Spleen (tissue), 11 donors: ENCODE measurements around the gene TNFSF9. TPM values are rescaled to one million over a fixed set of nuclear protein-coding genes. Genes with fewer than 3 reads are reported as not detected.
"Not testable (repeated sequence)": the region's sequence is repeated elsewhere in the genome, so short reads cannot be mapped to it uniquely, and the experiment has no call there.

Experiments
- DNase-seq: peaks from one replicate; pipeline ENCODE4 v3.0.0-alpha.2; 2020
- H3K27ac ChIP-seq, 8 donors: fragments of 200-600 bp; sonication (generic) in 7 of 8; 1 replicate in 4 of 8; 2 replicates in 4 of 8; pipeline versions ENCODE4 v1.5.0 to v1.8.0; 2016 to 2021; ENCODE audit warnings: inconsistent platforms in 4 of 8, mild to moderate bottlenecking in 4 of 8, moderate library complexity in 1 of 8
- H3K27me3 ChIP-seq, 7 donors: fragments of 200-600 bp; sonication (generic) in 6 of 7; replicated peaks in 1 of 7; 1 replicate in 4 of 7; 2 replicates in 3 of 7; pipeline versions ENCODE4 v1.5.0 to v1.8.0; 2016 to 2021; ENCODE audit warnings: inconsistent platforms in 3 of 7, mild to moderate bottlenecking in 1 of 7
- H3K36me3 ChIP-seq, 6 donors: fragments of 200-600 bp; sonication (generic) in 5 of 6; 1 replicate in 4 of 6; 2 replicates in 2 of 6; pipeline versions ENCODE4 v1.5.0 to v1.8.0; 2016 to 2021; ENCODE audit warnings: inconsistent platforms in 2 of 6
- H3K4me1 ChIP-seq, 6 donors: fragments of 200-600 bp; sonication (generic) in 5 of 6; 1 replicate in 3 of 6; 2 replicates in 3 of 6; pipeline versions ENCODE4 v1.5.0 to v1.8.0; 2016 to 2021; ENCODE audit warnings: inconsistent platforms in 3 of 6
- H3K4me3 ChIP-seq, 8 donors: fragments of 200-600 bp; sonication (generic) in 7 of 8; 1 replicate in 4 of 8; 2 replicates in 4 of 8; pipeline versions ENCODE4 v1.5.0 to v1.8.0; 2016 to 2021; ENCODE audit warnings: inconsistent platforms in 4 of 8, mild to moderate bottlenecking in 4 of 8, moderate library complexity in 2 of 8
- H3K9me3 ChIP-seq, 8 donors: fragments of 200-600 bp; sonication (generic) in 7 of 8; 1 replicate in 4 of 8; 2 replicates in 4 of 8; pipeline versions ENCODE4 v1.5.0 to v1.8.0; 2016 to 2021; ENCODE audit warnings: inconsistent platforms in 4 of 8
- POLR2A ChIP-seq, 3 donors: fragments of 450-650 bp; IDR thresholded peaks; one replicate each; pipeline ENCODE4 v1.5.1; 2017; ENCODE audit warnings: antibody characterized with exemption in 3 of 3, mild to moderate bottlenecking in 1 of 3
- POLR2AphosphoS5 ChIP-seq, 3 donors: sonication (generic); formaldehyde crosslinking; IDR thresholded peaks; one replicate each; pipeline ENCODE4 v1.5.1; 2017; ENCODE audit warnings: antibody characterized with exemption in 3 of 3
- WGBS, 5 donors: extraction: QIAGEN DNeasy Blood & Tissue Kit in 3 of 5; methylation state at CpG; one replicate each; pipeline versions ENCODE4 v1.1.5 to v1.1.7; 2013 to 2018; 5-methylcytosine and 5-hydroxymethylcytosine counted together
- intact Hi-C: fragments of 100-400 bp; cut with DNase I; formaldehyde crosslinking; loops from one replicate; pipeline ENCODE4 v1.15.0; 2023; ENCODE audit warnings: low total_unique reads
- polyA plus RNA-seq, 3 donors: library from polyadenylated mRNA; stranded (reverse); fragments of 200-250 nt; gene quantifications; one replicate each; pipeline ENCODE4 v1.2.1, GENCODE V29; 2013
- total RNA-seq, 7 donors: library from RNA; depleted of rRNA in 3 of 7; stranded (reverse); fragments of >200 nt in 3 of 7; fragmentation: NEBNext Ultra II Directional in 4 of 7; extraction: Animal tissue kit (Norgen Biotek cat#: 25700) in 4 of 7; gene quantifications; one replicate each; pipeline versions ENCODE4 v1.1.0 to v1.2.1, GENCODE V29; 2016 to 2021
- TF ChIP-seq, protein P1 (sequence below), 11 experiments: fragments of 200-600 bp in 7 of 11; fragments of 450-650 bp in 4 of 11; sonication (generic) in 4 of 11; IDR thresholded peaks in 8 of 11; conservative IDR thresholded peaks in 3 of 11; 1 replicate in 7 of 11; 2 replicates in 4 of 11; pipeline versions ENCODE4 v1.4.0 to v1.8.0; 2016 to 2021; ENCODE audit warnings: antibody characterized with exemption in 11 of 11, inconsistent platforms in 4 of 11, mild to moderate bottlenecking in 1 of 11
- donor health status: healthy with polysubstance abuse.
- donor health status: DM: no; HTN: no; CAD: no; lungs with moderate emphysema.
- donor health status: DM: no; HTN: no; CAD: no.
- donor health status: Bipolar disorder and iron deficiency.
- donor health status: healthy.
- donor health status: DM: no; HTN: no; CAD: no.
- donor health status: DM: yes; HTN: yes; CAD: no.

The TNFSF9 gene
- total and polyA plus RNA-seq, 10 donors: 0.72 to 4.1 (median 2.9) TPM

DNA sequence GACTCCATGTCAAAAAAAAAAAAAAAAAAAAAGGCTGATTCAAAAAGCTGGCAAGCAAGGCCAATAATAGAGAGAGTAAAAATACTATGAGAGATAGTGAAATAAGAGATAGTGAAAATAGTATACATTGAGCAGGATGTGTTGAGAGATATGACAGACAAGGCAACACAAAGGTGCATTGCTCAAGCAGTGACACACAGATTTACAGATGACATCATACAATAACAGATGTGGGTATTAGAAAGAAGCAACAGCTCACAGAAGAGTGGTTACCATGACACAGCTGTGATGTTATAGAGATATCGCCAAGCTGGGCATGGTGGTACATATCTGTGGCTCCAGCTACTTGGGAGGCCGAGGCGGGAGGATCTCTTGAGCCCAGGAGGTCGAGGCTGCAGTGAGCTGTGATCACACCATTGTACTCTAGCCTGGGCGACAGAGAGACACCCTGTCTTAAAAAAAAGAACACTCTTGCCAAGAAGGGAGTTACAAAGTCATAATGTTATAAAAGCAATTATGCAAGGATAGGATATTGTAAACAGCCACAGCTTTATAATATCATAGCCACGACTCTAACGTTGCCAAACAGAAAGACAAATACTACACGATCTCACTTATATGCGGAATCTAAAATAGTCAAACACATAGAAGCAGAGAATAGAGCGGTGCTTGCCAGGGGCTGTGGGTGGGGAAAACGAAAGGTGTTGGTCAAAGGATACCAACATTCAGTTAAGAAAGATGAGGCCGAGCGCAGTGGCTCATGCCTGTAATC, 10.3 kb downstream of the TNFSF9 start:
- TF ChIP-seq, protein P1, sequence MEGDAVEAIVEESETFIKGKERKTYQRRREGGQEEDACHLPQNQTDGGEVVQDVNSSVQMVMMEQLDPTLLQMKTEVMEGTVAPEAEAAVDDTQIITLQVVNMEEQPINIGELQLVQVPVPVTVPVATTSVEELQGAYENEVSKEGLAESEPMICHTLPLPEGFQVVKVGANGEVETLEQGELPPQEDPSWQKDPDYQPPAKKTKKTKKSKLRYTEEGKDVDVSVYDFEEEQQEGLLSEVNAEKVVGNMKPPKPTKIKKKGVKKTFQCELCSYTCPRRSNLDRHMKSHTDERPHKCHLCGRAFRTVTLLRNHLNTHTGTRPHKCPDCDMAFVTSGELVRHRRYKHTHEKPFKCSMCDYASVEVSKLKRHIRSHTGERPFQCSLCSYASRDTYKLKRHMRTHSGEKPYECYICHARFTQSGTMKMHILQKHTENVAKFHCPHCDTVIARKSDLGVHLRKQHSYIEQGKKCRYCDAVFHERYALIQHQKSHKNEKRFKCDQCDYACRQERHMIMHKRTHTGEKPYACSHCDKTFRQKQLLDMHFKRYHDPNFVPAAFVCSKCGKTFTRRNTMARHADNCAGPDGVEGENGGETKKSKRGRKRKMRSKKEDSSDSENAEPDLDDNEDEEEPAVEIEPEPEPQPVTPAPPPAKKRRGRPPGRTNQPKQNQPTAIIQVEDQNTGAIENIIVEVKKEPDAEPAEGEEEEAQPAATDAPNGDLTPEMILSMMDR (IDR thresholded peaks at IDR 0.05 in 8 of 11, conservative IDR thresholded peaks at IDR 0.05 in 3 of 11): no peak
- no peak for TF ChIP-seq POLR2AphosphoS5 (IDR thresholded peaks at IDR 0.05)
- TF ChIP-seq POLR2A (IDR thresholded peaks at IDR 0.05): no peak
- 80 to 88% (median 84%) methylated on average over 13 of the region's 13 CpGs for WGBS, 5 donors
- intact Hi-C loops: no loop called here

DNA sequence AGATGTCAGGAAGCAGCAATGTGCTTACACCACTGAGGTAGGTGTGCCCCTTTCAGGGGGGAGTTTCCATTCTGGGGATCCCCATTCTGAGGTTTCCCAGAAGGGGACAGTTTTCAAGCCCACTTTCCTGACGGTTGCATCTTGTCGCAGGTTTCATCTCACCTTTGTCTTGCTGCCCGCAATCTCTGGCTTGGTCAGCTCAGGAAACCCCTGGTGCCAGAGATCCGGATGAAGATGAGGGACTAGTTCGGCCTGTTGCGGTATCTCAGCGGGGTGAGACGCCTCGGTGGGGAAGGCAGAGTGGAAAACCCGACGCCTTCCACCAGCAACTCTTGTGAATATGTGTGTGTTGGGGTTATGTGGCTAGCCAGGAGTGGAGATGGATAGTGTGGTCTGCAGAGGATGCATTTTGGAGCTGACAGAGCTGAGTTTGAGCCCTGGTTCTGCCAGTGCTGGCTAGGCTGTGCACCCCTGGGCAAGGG, 13.1 kb downstream of the TNFSF9 start:
- intact Hi-C loops: no loop called here
- 63 to 81% (median 73%) methylated on average over 11 of the region's 11 CpGs for WGBS, 5 donors
- no peak overlapping the region for H3K27ac ChIP-seq
- H3K4me3 ChIP-seq: no peak overlapping the region
- H3K4me1 ChIP-seq: no peaks in the 10 kb centered on the region
- H3K27me3 ChIP-seq: peaks cover 0 to 4% (median 0%) of the 10 kb centered on the region in 7 donors
- TF ChIP-seq POLR2AphosphoS5 (IDR thresholded peaks at IDR 0.05): no peak
- no peak for TF ChIP-seq POLR2A (IDR thresholded peaks at IDR 0.05)
- TF ChIP-seq, protein P1 (IDR thresholded peaks at IDR 0.05 in 8 of 11, conservative IDR thresholded peaks at IDR 0.05 in 3 of 11): no peak
- H3K9me3 ChIP-seq: peaks cover 0 to 5% (median 0%) of the 10 kb centered on the region in 8 donors
- no peaks in the 10 kb centered on the region for H3K36me3 ChIP-seq
- no peak for DNase-seq

More for the DNA sequence above, 10.3 kb downstream of the TNFSF9 start:
- Histone ChIP-seq H3K27me3 (peaks cover 0 to 4% (median 0%) of the 10 kb centered on the region in 7 donors), H3K36me3 (no peaks in the 10 kb centered on the region), H3K4me1 (peaks cover 4 to 17% (median 10%) of the 10 kb centered on the region in 6 donors), H3K27ac (no peak overlapping the region), H3K4me3 (no peak overlapping the region), H3K9me3 (peaks cover 0 to 3% (median 0%) of the 10 kb centered on the region in 8 donors)
- no peak for DNase-seq

DNA sequence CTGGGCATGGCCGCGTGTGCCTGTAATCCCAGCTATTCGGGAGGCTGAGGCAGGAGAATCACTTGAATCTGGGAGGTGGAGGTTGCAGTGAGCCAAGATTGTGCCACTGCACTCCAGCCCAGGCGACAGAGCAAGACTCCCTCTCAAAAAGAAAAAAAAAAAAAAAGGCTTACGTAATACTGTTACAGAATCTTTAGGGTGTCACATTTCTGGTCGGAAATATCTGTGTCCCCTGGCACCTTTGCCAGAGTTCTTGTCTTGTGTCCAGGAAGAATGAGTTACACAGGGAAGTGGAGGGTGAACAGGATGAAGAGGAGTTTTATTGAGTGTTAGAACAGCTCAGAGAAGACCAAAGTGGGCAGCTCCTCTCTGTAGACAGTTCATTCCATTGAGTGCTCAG, 19.9 kb downstream of the TNFSF9 start:
- H3K4me1 ChIP-seq: peaks cover 0 to 12% (median 9%) of the 10 kb centered on the region in 6 donors
- intact Hi-C loops, H3K4me3 ChIP-seq, DNase-seq, H3K9me3 ChIP-seq, H3K27ac ChIP-seq, H3K36me3 ChIP-seq: not testable (repeated sequence)
- 77 to 87% (median 84%) methylated on average over 6 of the region's 6 CpGs for WGBS, 5 donors
- peaks cover 0 to 20% (median 0%) of the 10 kb centered on the region in 7 donors for H3K27me3 ChIP-seq

DNA sequence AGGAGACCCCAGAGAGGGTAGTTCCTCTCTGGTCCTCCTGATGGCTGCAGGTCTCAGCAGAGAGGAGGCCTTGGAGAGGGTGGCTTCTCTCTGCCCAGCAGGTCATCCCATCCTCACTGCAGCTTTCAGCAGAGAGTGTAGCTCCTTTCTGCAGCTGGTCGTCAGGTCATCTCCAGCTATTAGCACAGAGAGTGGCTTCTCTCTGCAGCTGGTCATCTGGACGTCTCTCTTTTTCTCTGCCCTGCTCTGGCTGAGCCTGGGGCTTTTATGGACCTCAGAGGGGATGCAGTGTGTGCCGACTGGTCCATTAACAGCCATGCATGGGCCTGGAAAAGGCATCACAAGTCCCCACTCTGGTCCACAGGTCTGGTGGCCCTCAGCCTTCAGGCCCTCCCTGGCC, 20.3 kb downstream of the TNFSF9 start:
- peaks cover 0 to 12% (median 9%) of the 10 kb centered on the region in 6 donors for H3K4me1 ChIP-seq
- WGBS, 5 donors: 69 to 93% (median 87%) methylated on average over 2 to 3 of the region's 3 CpGs; no CpG with 5 or more reads in 1 of the 5 donors
- TF ChIP-seq, protein P1 (IDR thresholded peaks at IDR 0.05 in 8 of 11, conservative IDR thresholded peaks at IDR 0.05 in 3 of 11): no peak
- TF ChIP-seq POLR2AphosphoS5 (IDR thresholded peaks at IDR 0.05) (no peak), POLR2A (IDR thresholded peaks at IDR 0.05) (no peak)
- no peak overlapping the region for H3K4me3 ChIP-seq
- peaks cover 0 to 9% (median 0%) of the 10 kb centered on the region in 8 donors for H3K9me3 ChIP-seq
- no peaks in the 10 kb centered on the region for H3K36me3 ChIP-seq
- intact Hi-C loops: no loop called here
- H3K27ac ChIP-seq: no peak overlapping the region
- H3K27me3 ChIP-seq: peaks cover 0 to 16% (median 0%) of the 10 kb centered on the region in 7 donors
- no peak for DNase-seq
